Gastroesophageal sphincter (tissue), 3 donors: Measurements from ENCODE around the gene BDH2.

Source experiments
- CTCF ChIP-seq, 4 experiments: fragments of 200-600 bp in 2 of 4; fragments of 450-650 bp in 2 of 4; sonication (generic) in 1 of 4; IDR thresholded peaks; one replicate each; pipeline ENCODE4 v1.5.1; 2017 to 2019; ENCODE audit warnings: antibody characterized with exemption in 4 of 4, mild to moderate bottlenecking in 2 of 4, moderate library complexity in 2 of 4
- EP300 ChIP-seq: sonication (generic); formaldehyde crosslinking; IDR thresholded peaks from one replicate; pipeline ENCODE4 v1.6.1; 2017; ENCODE audit warnings: antibody characterized with exemption, mild to moderate bottlenecking
- POLR2A ChIP-seq, 2 donors: fragments of 450-650 bp; IDR thresholded peaks; one replicate each; pipeline ENCODE4 v1.6.1; 2017; ENCODE audit warnings: antibody characterized with exemption in 2 of 2, mild to moderate bottlenecking in 2 of 2, moderate library complexity in 1 of 2

- TF ChIP-seq CTCF (IDR thresholded peaks at IDR 0.05) (no peak), POLR2A (IDR thresholded peaks at IDR 0.05) (no peak), EP300 (no peak)
Measured at GRCh38 chr4:103030791-103031190, 68.8 kb downstream of the BDH2 start.
